GM12892 (cell line): ENCODE results near the gene RPS6KC1.

Source experiments
- DNase-seq: peaks from one replicate; pipeline ENCODE4 v3.0.0; 2011; ENCODE audit not compliant: insufficient read length
- FAIRE-seq: peaks from 2 replicates; lab custom pipeline; 2011; peaks lifted over from hg19 to GRCh38; lab: Jason Lieb, UNC
- POLR2A ChIP-seq: IDR thresholded peaks from 2 replicates; pipeline ENCODE4 v1.6.1; 2011; ENCODE audit warnings: low read depth, low read length, control low read depth
- POLR2AphosphoS5 ChIP-seq: IDR thresholded peaks from 2 replicates; pipeline ENCODE4 v1.6.1; 2011; ENCODE audit warnings: low read depth, low read length, control low read depth
- TAF1 ChIP-seq: IDR thresholded peaks from 2 replicates; pipeline ENCODE4 v1.6.1; 2011; ENCODE audit warnings: low read depth, mild to moderate bottlenecking, control low read depth, low read length, borderline replicate concordance

RPS6KC1 gene

DNA sequence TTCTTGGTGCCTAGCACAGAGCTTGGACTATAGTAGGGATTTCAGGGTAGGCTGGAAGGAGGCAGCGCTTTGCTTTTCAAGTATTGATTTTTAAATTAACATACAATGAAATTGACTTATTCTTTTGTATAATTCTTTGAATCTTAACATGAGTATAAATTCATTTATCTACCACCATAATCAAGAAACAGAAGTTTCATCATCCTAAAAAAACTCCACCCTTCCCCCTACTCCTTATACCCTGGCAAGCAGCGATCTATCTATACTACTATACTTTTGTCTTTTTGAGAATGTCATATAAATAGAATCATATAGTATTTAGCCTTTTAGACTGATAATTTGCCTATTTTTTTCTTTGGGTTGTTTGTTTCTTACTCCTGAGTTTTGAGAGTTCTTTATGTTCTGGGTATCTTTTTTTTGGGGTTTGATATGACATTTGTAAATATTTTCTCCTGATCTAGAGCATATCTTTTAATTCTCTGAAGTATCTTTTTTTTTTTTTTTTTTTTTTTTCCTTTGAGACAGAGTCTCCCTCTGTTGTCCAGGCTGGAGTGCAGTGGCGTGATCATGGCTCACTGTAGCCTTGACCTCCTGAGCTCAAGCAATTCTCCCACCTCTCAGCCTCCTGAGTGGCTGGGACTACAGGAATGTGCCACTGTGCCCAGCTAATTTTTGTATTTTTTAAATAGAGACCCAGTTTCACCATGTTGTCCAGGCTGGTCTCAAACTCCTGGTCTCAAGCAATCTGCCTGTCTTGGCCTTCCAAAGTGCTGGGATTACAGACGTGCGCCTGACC, 6.4 kb downstream of the RPS6KC1 start:
- DNase-seq (no peak), FAIRE-seq (no peak)

GRCh38 chr1:213060836-213061235, 9.8 kb downstream of the RPS6KC1 start:
- FAIRE-seq = no peak
- TF ChIP-seq POLR2AphosphoS5 (no peak), TAF1 (no peak), POLR2A (no peak)
- DNase-seq = no peak

More for the DNA sequence above, 6.4 kb downstream of the RPS6KC1 start:
- TF ChIP-seq POLR2AphosphoS5 (no peak), POLR2A (no peak), TAF1 (no peak)

DNA sequence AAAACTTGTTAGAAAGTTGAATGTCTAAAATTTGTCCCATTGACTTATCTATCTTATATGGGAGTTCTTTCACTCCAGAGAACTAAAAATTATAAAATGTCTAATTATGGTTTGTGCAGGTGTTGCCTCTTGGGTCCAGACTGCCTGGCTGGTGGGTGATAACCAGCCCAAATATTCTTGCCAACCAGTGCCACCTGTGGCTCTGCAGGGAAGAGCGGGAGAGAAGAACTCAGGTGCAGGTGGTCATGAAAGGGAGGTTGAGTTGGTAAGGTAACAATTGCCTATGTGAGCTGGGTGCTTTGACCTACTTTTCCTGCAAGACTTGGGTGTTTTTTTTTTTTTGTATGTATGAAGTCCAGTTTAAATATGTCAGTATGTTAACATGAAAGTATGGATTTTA, 10.2 kb downstream of the RPS6KC1 start:
- no peak for TF ChIP-seq POLR2AphosphoS5
- no peak for FAIRE-seq
- no peak for DNase-seq

- TF ChIP-seq TAF1 = no peak
- no peak for TF ChIP-seq POLR2AphosphoS5
- TF ChIP-seq POLR2A = no peak
- no peak for FAIRE-seq
- no peak for DNase-seq
Observed at GRCh38 chr1:213065800-213066199, 14.8 kb downstream of the RPS6KC1 start.

DNA sequence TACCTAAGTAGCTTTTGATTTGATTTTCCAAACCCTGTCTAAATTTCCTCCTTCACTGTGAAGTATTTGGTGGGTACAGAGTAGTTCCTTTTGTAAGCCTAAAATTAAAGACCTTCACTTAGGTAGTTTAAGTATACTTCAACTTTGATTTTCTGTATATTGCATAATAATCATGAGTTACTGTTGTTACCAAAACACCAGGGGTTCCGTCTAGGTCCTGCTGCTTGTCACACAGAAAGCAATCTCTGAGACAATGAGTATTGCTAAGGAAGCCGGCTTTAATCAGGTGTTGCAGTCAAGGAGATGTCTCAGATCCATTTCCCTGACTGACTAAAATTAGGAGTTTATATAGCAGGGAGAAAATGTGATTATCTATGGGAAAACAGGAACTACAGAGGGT, 15.3 kb downstream of the RPS6KC1 start:
- TF ChIP-seq TAF1 = no peak
- no peak for TF ChIP-seq POLR2AphosphoS5
- TF ChIP-seq POLR2A = no peak
- FAIRE-seq (no peak), DNase-seq (no peak)

GRCh38 chr1:213067352-213067751, 16.3 kb downstream of the RPS6KC1 start:
- no peak for FAIRE-seq
- TF ChIP-seq POLR2AphosphoS5 (no peak), POLR2A (no peak), TAF1 (no peak)
- no peak for DNase-seq

DNA sequence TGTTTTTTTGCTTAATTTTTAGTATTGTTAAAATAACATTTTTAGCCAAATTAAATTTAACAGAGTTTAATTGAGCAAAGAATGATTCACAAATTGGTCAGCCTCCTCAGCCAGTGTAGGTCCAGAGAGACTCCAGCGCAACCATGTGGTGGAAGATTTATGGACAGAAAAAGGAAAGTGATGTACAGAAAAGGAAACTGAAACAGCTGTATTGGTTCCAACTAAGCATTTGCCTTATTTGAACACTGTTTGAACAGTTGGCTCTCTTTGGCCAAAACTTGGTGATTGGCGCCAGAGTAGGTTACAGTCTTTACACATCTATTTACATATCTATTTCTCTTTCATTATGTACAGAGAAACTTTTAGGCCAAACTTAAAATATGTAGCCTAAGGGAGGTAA, 19.4 kb downstream of the RPS6KC1 start:
- TF ChIP-seq TAF1 = no peak
- TF ChIP-seq POLR2AphosphoS5 = no peak
- TF ChIP-seq POLR2A = no peak
- FAIRE-seq = peak; percentile 91
- no peak for DNase-seq

DNA sequence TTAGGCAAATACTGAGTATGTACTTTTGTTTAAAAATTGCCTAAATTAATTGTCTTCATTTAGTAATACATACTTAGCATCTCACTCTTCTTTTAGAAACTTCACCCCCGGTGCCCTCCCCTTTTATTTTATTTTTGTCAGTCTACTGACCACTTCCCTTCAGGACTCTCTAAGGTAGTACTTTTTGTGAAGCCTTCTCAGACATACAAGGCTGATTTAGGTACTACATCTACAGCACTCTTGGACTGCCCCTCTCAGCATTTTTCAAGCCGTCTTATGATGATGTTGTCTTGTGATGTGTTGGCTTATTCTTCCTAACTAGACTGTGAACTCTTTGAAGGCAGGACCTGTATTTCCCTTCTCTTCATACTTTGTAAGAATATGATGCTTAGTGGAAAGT, 24.7 kb downstream of the RPS6KC1 start:
- FAIRE-seq (no peak), DNase-seq (no peak)

DNA sequence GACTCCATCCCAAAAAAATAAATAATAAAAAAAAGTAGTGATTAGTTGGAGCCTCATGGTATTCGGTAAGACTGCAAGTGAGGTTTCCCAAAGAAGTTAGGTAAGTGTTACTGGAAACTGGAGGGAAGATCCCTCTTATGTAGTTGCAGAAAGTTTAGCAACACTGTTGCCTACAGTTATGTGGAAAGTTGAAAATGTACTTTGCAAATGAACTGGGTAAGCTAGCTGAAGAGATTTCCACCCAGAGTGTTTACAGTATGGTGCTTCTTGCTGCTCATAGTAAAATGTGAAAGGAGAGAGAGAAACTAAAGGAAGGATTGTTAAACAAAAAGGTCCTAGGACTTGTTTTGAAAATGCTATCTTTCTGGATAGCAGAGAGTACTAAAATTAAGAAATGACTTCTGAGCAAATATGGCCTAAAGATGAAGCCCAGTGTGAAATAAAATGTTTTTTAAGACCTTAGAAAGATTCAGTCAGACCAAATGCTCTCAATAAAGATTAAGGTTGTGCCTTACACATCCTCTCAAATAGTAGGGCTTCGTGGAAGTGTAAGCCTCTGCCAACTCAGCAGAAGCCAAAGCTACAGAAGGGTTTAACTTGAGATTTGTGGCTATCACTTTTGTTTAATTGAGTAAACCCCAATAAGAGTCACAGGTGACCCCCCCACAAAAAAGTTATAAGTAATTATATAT, 31.5 kb downstream of the RPS6KC1 start:
- DNase-seq = no peak
- FAIRE-seq = no peak
- TF ChIP-seq POLR2AphosphoS5 (no peak), TAF1 (no peak), POLR2A (no peak)

More for the DNA sequence above, 24.7 kb downstream of the RPS6KC1 start:
- no peak for TF ChIP-seq POLR2A
- no peak for TF ChIP-seq TAF1
- no peak for TF ChIP-seq POLR2AphosphoS5

DNA sequence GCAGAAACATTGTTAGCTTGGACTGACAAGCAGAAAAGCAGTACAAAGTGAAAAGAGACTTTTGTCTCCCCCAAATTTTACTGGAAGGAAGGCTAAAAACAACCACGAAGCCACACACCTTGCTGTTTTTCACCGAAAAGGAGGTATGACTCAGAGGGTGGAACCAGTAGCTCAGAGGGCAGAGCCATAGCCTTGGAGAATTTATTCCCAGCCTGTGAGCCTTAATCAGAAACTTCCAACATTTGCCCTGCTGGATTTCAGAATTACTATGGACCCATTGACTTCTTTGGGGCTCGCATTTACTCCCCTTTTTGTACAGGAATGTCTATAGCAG, 32.0 kb downstream of the RPS6KC1 start:
- no peak for DNase-seq
- TF ChIP-seq TAF1 (no peak), POLR2AphosphoS5 (no peak), POLR2A (no peak)
- no peak for FAIRE-seq

- DNase-seq (no peak), FAIRE-seq (no peak)
- TF ChIP-seq POLR2A = no peak
- no peak for TF ChIP-seq TAF1
- TF ChIP-seq POLR2AphosphoS5 = no peak
Observed at GRCh38 chr1:213087911-213088310, 36.9 kb downstream of the RPS6KC1 start.

GRCh38 chr1:213089924-213090677, 39.1 kb downstream of the RPS6KC1 start:
- no peak for DNase-seq
- FAIRE-seq = no peak
- no peak for TF ChIP-seq POLR2AphosphoS5
- no peak for TF ChIP-seq TAF1
- no peak for TF ChIP-seq POLR2A
